ENCODE data around the gene APBA2. TPM values are rescaled to one million over a fixed set of nuclear protein-coding genes. Genes with fewer than 3 reads are reported as not detected.
"Not testable (repeated sequence)": the region's sequence is repeated elsewhere in the genome, so short reads cannot be mapped to it uniquely, and the experiment has no call there.

APBA2 gene
- total RNA-seq, 1 donor from 2014 or later: 2.0 TPM

DNA sequence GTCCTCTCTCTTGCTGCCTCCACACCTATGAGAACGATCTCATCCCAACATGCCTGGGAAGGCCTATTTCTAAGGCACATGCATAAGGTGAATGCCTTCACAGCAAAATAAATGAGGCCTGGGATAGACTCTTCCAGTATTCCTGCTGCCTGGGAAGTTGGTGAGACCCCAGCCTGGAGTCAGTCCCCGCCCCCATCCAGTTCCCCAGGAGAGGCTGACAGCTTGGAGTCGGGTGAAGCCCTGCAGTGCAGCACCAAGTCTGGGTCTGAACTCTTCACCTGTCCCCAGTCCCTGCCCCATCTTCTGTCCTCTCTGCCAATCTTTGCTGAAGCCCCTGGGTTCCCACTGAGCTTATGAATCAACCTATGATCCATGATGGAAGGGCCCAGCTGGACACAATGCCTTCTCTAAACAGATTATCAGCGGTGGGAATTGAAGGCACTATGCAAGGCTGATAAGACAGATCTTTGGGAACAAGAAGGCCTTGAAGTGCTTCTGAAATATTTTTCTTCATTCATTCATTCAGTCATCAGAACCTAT lies 10.2 kb upstream of the APBA2 start:
- DNase-seq (ENCODE audit: missing footprints): no peak
- ATAC-seq: no peak
- intact Hi-C loops (cut with DNase I): no loop called here

DNA sequence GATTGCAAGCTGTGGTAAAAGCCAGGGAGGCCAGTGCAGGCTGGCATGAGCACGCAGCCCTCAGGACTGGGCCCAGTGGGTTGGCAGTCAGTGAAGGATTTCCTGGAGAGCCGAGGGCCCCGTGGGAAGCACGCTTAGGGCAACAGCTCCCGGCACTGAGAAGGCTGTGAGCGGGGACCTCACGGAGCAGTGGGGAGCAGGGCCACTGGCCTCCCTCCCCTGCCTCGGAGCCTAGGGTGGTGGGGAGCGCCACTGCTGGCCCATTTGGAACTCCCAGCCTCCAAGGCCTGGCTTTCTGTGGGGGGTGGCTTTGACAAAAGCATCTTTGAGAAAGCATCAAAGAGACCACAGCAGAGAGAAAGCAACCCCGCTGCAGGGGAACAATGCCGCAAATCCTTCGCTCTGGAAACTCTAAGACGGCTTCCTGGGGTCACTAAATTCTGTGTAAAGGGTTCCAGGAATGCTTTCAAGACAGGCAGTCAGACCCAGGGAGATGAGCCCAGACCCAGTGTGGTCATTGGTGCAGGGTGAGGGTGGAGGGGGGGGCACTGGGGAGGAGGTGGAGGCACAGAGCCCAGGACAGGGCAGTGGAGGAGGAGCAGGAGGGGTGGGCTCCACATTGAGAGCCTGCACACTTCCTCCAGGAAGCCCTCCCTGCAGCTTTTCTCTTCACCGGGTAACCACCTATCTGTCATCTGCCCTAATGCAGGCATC lies 9.5 kb upstream of the APBA2 start:
- intact Hi-C loops (cut with DNase I): no loop called here
- ATAC-seq (no peak), DNase-seq (ENCODE audit: missing footprints) (no peak)

DNA sequence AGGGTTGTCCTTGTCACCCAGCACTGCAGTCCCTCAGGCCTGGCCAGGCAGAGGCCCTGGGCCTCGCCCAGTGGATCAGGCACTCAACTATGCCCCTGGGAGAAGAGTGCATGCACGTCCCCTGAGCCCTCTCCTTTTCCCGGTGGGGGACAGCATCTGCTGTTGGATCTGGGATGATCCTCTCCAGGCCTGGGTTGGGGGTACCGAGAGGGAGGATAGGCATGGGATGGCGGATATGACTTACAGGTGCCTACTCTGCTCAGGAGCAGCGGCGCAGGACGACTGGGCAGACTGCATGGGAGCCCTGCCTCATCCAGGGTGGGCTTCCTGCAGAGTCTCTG lies 9.0 kb upstream of the APBA2 start:
- DNase-seq (ENCODE audit: missing footprints): peak; percentile 51
- no peak for ATAC-seq
- intact Hi-C loops (cut with DNase I): no loop called here

DNA sequence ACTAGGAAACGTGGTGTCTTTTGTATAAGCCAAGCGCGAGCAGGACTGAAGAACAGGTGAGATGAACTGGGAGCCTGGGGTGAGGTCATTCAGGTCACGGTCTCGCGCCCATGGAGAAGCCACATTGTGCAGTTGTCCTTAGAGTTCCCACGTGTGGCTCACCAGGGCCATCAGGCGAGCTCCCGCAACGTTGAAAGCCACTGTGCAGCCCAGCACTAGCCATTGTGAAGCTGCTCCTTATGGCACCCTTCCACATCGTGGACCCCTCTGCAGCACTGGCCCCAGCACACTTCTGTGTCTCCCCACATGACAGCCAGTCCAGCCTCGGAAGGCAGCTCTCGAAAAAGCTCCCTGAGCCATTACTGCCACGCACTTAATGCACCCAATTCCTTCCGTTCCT lies 7.6 kb upstream of the APBA2 start:
- intact Hi-C loops (cut with DNase I): no loop called here
- no peak for ATAC-seq
- DNase-seq (ENCODE audit: missing footprints): no peak

DNA sequence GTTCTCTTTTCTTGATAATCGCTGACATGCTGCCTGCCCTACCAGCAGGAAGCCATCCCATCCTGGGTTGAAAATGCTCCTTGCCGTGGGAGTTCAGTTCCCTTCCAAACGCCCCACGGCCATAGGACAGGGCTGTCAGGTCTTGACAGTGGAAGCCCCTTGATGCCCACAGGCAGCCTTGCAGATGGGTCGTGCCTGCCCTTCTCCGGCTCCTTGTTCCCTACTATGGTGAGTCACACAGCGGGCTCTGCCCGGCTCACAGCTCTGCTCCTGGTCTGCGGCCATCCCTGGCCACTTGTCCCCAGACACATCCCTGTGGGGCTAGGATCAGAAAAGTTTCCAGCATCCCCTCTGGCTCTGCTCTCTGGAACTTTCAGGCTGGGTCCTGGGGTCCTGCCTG lies 6.2 kb upstream of the APBA2 start:
- no peak for ATAC-seq
- no peak for DNase-seq (ENCODE audit: missing footprints)
- intact Hi-C loops (cut with DNase I): no loop called here

DNA sequence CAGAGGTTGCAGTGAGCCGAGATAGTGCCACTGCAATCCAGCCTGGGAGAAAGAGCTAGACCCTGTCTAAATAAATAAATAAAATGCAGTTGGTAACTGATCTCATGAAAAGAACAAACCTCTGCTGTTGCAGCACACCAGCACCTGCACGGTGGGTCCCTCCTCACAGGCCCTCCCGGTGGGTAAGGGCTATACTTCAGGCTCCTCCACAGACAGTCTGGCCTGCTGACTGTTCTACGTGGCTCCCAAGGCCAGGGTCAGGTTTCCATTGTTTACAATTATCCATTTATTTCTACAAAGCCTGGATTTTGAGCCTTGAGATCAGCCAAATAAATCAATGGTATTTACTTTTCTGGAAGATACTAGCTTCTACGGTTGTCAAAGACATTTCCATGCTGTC lies 5.1 kb upstream of the APBA2 start:
- DNase-seq (ENCODE audit: missing footprints) (no peak), ATAC-seq (no peak)
- intact Hi-C loops (cut with DNase I): loop anchor here (10.0 kb wide), 1 partner anchor 224 kb away; no protein-coding TSS in a partner anchor

DNA sequence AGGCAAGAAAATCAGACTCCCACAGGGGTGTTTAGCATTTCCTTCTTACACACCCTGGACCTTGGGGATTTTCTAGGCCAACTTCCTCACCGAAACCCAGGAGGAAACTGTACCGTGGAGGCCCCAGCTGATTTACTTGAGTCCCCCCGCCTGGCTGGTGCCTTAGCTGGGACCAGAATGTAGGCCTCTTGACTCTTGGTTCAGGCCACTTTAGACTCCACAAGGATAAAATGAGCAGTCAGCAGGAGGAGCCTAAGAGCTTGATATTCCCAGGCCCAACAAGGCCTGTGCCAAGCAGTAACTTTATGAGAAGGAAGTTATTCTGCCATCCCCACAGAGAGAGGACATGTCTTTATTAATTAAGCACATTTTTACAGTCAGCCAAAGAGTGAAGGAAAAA lies 4.6 kb upstream of the APBA2 start:
- no peak for DNase-seq (ENCODE audit: missing footprints)

DNA sequence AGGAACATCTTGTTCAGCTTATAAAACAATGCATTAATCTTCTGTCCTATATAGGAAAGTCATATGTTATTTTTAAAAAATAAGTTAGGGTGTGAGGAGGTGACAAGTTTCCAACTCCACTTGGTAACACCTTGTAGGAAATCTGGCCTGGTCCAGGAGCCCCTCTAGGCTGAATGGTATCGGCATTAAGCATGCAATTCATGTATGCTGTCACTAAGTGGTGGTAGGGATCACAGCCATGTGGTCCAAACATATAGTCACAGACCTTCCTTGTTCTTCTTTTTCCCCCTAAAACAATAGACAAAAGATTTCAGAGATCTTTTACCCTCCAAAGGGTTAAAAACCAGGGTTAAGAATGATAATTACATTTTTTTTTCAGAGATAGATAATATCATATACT lies 4.2 kb upstream of the APBA2 start:
- intact Hi-C loops (cut with DNase I): loop anchor here (10.0 kb wide), 1 partner anchor 223 kb away; no protein-coding TSS in a partner anchor
- DNase-seq (ENCODE audit: missing footprints) (no peak), ATAC-seq (no peak)

More for the DNA sequence above, 4.6 kb upstream of the APBA2 start:
- intact Hi-C loops (cut with DNase I): loop anchor here (10.0 kb wide), 1 partner anchor 224 kb away; no protein-coding TSS in a partner anchor
- no peak for ATAC-seq

DNA sequence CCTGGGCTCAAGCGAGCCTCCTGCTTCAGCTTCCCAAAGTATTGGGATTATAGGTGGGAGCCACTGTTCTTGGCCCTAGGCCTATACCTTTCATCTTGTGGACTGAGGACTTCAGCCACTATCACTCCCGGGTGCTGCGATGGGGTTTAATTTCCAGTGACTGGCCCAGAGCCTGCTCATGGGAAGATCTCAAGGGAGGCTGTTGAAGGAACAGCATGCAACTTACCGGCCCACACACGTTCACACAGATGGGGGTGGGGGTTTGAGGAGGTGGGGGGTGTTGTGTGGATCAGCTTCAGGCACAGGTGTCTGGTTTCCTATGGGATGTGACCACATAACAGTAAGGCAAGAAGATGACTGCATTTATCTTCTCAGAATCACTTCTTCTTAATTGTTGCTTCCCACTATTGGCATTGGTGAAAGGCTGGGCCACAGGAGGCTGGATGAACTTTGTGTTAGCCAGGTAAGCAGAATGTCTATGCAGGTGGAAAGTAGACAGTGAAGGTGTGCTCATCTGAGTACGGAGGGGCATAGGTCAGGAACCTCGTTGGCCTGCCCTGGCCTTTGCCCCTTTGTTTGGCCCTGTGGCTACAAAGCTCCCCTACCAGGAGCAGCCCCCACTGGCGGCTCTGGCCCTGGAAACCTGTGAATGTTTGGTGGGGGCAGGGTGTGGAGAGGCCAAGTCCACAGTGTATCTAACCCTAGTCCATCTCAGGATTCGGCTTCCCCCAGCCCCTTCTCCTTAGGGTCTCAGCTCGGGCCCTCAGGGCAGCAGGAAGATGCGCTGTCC lies 1.4 kb upstream of the APBA2 start:
- intact Hi-C loops (cut with DNase I): loop anchor here (10.0 kb wide), 1 partner anchor 220 kb away; no protein-coding TSS in a partner anchor

DNA sequence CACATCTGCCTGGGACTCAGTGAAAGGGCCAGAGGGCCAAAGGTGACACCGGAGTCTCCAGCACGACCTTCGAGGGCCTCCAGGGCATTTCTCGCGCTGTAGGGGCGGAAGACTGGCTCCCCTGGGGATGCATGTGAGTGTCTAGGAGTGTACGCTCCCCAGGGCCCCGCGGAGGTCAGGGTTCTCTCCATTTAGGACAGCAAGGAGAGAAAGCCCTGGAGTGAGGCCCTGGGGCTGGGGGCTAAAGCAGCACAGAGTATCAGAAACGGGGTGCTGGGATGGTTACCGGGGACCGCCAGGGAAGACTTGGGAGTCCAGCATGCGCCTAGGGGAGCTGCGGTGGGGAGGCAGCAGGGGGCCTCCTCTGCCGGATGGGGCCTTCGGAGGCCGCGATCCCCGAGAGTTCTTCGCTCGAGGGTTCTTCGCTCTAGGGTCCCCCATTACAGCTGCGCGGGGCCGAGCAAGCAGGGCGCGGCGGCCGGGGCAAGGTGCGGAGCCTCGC lies 595 bp upstream of the APBA2 start:
- intact Hi-C loops (cut with DNase I): loop anchor here (10.0 kb wide), 1 partner anchor 220 kb away; no protein-coding TSS in a partner anchor
- ATAC-seq: no peak
- DNase-seq (ENCODE audit: missing footprints): no peak

More for the DNA sequence above, 1.4 kb upstream of the APBA2 start:
- no peak for ATAC-seq
- peak; percentile 56 for DNase-seq (ENCODE audit: missing footprints)

DNA sequence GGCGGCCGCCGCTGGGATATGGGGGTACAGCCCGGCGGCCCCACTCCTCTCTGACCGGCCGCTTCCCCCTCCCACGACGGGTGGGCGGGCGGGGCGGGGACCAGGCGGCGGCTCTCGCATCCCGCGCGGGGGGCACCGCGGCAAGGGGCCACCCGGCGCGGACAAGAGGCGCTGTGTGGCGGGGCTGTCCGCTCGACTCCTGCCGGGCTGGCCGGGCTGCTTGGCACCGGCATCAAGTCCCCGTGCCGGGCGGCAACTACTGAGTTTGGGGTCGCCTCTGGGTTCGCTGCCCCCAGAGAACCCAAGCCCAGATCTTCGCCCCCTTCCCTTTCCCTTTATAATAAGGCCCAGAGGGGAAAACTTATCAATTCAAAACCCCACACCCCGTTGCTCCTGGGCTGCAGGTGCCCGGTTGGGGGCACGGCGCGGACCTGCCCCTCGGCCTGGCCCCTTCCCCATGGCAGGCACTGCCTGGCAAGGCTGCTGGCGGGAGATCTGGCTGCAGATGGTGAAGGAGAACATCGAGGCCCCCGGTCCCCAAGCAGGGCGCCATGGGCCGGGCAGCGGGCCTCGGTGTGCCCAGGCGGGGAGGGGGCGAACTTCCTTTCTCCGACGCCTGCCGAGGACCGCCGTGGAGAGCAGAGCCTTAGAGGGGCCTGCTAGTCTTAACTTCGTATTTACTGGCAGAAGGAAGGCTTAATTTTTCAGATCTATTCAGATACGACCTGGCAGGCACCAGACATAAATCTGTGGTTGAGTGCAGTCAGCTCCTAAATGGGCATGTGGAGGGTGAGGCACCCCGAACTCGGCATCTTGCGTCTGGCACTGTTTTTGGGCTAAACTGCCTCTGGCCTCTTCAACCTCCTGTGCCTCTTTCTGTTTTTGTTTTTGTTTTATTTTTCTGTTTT lies 911 bp downstream of the APBA2 start:
- intact Hi-C loops (cut with DNase I): loop anchor here (10.0 kb wide), 1 partner anchor 218 kb away; no protein-coding TSS in a partner anchor
- ATAC-seq (no peak), DNase-seq (ENCODE audit: missing footprints) (no peak)

DNA sequence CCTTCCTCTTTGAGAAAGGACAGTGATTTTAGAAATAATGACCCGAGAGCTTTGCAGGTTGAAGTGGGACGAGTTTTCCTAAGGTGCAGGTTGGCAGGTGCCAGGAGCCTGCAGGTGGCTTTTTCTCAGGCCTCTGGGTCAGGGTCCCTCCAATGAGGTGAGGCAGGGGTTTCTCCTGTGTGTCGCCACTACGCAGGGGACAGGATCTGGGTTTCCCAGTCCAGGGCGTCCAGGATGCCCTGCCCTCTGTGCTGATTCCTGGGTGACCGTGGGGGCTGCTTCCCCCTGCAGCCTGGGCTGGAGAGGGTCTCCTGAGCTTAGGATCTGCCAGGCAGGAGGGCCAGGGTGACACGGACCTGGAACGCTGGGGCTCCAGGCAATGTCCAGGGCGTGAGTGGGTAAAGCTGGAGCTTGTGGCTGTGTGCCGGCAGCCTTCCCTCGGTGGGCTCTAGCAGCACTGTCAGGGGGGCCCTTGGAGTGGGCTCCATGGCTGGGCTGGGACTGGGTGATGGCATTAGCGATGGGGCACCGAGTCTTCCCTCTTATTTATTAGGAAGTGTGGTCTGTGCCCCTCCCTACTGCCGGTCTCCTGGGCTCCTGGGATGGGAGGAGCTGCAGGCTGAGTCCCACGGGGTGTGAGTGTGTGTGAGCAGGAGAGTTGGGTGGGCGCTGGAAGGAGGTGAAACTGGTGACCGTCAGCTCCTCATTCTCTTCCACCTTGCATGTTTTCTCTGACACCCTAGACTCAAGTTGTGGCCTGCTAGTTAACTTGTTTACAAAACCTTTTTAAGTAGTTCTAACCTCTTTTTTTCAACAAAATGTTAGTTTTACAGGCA lies 1.8 kb downstream of the APBA2 start:
- intact Hi-C loops (cut with DNase I): loop anchor here (10.0 kb wide), 1 partner anchor 217 kb away; no protein-coding TSS in a partner anchor
- no peak for DNase-seq (ENCODE audit: missing footprints)
- no peak for ATAC-seq

DNA sequence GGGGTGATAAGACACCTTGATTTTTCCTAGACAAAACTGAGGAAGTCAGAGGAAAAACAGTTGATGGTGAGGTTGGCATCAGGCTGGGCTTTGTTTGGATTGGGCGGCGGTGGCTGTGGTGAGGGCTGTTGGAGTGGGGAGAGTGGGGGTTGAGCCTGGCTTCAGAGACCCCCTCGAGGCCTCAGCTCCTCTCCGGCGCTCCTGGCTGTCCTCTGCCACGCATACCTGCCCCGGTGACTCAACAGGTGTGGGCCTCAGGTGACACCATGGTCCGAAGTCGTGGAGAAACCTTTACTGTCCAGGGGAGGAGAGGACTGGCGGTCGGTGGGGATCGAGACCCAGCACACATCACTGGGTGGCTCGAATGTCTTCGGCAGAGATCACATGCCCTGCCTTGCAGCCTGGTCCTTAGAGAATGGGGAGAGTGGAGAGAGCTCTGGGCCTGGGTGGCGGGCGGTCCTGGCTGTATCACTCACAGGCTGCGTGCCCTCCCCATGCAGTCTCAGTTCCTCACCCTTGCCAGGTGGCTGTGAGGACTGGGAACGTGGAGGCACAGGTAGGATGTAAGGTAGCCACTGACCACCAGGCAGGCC lies 2.6 kb downstream of the APBA2 start:
- no peak for DNase-seq (ENCODE audit: missing footprints)
- no peak for ATAC-seq
- intact Hi-C loops (cut with DNase I): loop anchor here (10.0 kb wide), 1 partner anchor 216 kb away; no protein-coding TSS in a partner anchor

DNA sequence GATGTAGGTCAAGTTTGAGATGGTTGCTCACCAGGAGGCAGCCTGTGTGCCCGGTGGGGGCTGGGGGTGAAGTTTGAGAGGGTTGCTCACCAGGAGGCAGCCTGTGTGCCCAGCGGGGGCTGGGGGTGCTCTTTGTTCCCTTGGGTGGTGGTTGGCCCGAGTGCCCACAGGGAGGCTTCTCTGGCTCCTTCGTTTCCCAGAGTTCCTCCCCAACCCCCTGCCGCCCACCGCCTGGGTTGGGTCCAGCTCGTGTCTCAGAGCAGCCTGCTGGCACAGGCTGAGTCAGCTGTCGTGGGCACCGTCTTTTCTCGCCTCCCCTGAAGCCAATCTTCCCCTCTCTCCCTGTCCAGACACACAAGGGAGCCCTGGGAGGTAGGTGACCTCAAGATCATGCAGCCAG lies 3.1 kb downstream of the APBA2 start:
- intact Hi-C loops (cut with DNase I): loop anchor here (10.0 kb wide), 1 partner anchor 216 kb away; no protein-coding TSS in a partner anchor
- ATAC-seq (no peak), DNase-seq (ENCODE audit: missing footprints) (no peak)

DNA sequence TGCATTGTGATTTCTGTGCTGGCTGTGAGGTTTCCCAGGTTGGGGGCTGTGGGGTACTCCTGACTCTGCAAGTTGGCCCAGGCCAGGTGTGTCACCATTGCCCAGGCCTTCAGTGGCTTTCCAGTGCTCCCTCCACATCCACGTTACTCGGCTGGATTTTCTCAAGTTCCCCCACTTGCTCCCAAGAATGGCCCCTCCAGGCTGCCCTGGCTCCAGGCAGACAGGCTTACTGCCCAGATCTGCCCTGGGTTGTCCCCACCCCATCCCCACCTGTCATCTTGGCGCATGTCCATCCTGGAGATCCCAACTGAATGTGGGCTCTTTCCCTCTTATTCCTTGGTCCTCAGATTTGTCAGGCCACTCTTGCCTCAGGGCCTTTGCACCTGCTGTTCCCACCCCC lies 3.6 kb downstream of the APBA2 start:
- intact Hi-C loops (cut with DNase I): loop anchor here (10.0 kb wide), 1 partner anchor 215 kb away; no protein-coding TSS in a partner anchor

DNA sequence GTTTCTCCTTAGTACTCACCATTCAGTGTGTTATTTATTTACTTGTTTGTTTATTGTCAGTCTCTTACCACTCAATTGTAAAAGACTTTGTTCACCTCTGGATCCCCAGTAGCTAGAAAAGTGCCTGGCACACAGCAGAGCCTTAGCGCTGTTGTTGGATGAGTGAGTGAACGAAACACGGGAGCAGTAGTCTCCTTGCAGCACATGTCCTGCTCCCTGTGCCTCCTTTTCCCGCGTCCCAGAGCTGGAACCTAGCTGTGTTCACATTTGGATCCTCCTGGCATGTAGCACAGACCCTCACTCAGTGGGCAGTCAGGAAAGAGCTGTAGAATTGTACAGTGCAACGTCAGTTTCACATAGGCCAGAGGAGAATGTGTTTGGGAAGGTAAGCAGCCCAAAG lies 4.1 kb downstream of the APBA2 start:
- not testable (repeated sequence) for DNase-seq (ENCODE audit: missing footprints); ATAC-seq
- intact Hi-C loops (cut with DNase I): loop anchor here (10.0 kb wide), 1 partner anchor 215 kb away; no protein-coding TSS in a partner anchor

More for the DNA sequence above, 3.6 kb downstream of the APBA2 start:
- ATAC-seq (no peak), DNase-seq (ENCODE audit: missing footprints) (no peak)

DNA sequence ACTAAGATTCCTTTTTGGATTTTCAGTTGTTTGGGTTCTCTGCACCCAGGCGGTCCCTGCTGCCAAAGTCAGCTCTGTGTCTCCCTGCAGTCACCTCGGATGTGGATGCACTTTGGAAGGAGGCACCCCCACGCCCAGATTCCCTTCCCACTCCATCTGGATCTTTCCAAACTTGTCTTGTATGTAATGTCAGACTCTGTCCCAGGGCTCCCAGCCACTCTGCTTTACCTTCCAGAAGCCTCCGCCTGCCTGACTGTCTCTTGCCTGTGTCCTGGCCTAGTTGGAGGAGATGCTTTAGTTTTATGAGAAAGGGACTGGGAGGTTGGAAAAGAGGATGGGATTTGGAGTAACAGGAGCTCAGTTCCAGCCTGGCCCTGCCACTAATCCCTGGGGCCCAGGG lies 4.5 kb downstream of the APBA2 start:
- DNase-seq (ENCODE audit: missing footprints); ATAC-seq; intact Hi-C loops (cut with DNase I): not testable (repeated sequence)

Data from Right ventricle myocardium inferior (tissue), 1 donor.